ENCODE results near the gene CDK2.

Gene CDK2

GRCh38 chr12:55935738-55936151 lies 30.9 kb upstream of the CDK2 start:
- in situ Hi-C loops (cut with HindIII; ENCODE audit: low sequenced_read_pairs) = no loop called here

DNA sequence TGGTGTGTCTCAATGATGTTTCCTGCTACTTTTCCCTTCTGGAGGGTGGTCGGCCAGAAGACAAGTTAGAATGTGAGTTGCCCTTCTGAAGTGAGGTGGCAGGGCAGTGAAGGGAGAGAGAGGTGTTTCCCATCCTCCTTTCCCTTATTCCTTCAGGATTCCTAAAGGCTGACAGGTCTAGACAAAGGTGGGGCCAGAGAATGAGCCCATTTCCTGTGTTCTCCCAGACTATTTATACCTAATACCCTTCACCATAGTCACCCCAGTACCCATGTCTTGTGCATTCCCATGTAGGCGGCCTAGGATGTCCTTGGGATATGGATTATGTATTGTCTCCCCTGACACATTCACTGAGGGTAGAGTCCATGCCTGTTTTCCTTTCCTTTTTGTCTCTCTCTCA lies 28.6 kb upstream of the CDK2 start:
- in situ Hi-C loops (cut with HindIII; ENCODE audit: low sequenced_read_pairs) = no loop called here

DNA sequence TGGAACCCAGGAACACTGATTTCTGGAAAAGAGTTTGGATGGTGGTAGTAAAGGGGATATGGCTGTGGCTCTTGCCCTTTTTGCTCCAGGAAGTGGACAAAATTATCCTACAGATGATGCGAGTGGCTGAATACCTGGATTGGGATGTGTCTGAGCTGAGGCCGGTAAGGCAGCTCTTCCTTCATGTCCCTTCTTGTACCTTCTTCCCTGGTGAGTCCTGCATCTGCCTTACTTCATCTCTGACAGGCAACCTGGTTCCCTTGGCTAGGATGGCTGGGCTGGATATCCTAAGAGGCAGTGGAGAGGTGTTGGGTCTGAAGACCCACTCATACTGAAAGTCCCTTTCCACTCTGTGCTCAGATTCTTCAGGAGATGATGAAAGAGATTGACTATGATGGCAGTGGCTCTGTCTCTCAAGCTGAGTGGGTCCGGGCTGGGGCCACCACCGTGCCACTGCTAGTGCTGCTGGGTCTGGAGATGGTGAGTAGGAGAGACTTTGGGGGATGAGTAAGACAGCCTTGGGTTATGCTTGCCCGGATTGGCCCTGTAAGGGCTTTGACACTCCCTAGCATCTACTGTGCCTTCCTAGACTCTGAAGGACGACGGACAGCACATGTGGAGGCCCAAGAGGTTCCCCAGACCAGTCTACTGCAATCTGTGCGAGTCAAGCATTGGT lies 27.7 kb upstream of the CDK2 start:
- in situ Hi-C loops (cut with HindIII; ENCODE audit: low sequenced_read_pairs) = no loop called here

GRCh38 chr12:55940065-55940732 lies 26.4 kb upstream of the CDK2 start:
- in situ Hi-C loops (cut with HindIII; ENCODE audit: low sequenced_read_pairs) = no loop called here

DNA sequence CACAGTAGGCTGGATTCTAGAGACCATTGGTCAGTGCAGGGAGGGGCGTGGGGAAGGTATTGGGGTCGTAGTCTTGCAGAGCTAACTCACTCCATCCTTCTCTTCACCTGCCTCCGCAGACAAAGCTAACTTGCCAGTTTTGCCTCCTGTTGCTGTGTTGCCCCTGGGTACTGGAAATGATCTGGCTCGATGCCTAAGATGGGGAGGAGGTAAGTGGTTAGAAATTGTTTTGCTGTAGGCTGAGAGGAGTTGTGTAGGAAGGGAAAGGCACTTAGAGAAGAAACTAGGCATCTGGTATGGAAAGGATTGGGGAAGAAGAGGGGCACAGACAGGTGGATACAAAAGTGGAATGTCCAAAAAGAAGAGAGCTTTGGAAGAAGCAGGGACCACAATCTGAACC lies 24.6 kb upstream of the CDK2 start:
- in situ Hi-C loops (cut with HindIII; ENCODE audit: low sequenced_read_pairs) = no loop called here

DNA sequence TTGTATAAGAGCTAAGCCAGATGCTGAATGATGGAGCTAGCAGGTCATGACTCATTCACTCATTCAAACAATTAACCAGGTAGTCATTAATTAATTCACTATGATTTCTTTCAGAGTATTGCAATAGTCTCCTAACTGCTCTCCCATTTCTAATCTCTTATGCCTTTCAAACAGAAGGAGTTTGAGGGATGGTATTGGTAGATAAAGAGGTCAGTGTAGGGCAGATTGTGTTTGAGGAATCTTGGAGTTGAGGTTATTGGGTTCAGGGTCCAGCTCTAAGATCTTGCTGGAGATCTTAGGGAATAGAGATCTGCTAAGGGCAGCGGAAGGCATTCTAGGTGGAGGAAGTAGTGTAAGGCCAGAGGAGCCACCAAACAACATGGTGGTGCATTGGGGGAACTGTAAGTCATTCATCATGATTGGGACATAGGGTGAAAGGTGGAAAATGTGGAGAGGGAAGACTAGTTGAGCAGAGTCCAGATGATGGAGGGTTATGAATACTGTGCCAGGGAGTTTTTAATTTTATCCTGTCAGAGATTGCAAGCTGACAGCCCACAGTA lies 24.0 kb upstream of the CDK2 start:
- in situ Hi-C loops (cut with HindIII; ENCODE audit: low sequenced_read_pairs) = no loop called here

- in situ Hi-C loops (cut with HindIII; ENCODE audit: low sequenced_read_pairs) = no loop called here
These were observed 20.1 kb upstream of the CDK2 start for GRCh38 chr12:55946553-55946952.

DNA sequence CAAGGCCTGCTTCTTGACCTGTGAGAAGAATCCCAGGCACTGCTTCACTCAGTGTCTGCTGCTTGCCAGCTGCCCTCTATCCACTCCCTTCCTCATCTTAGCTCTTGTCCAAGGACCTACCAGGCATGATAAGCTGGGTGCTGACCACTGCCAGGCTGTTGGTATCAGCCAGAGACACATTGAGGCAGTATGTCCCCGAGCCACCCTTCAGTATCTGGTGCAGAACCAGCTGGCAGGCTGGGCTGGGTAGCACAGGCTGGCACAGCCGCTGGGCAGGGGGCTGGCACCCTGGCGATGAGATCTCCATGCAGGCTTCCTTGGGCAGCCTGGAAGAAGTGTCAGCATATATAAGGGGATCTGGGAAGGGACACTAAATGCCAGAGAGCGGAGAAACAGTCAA lies 11.3 kb upstream of the CDK2 start:
- in situ Hi-C loops (cut with HindIII; ENCODE audit: low sequenced_read_pairs) = loop anchor here (10.0 kb wide), 1 partner anchor 201 kb away; no protein-coding TSS in a partner anchor

DNA sequence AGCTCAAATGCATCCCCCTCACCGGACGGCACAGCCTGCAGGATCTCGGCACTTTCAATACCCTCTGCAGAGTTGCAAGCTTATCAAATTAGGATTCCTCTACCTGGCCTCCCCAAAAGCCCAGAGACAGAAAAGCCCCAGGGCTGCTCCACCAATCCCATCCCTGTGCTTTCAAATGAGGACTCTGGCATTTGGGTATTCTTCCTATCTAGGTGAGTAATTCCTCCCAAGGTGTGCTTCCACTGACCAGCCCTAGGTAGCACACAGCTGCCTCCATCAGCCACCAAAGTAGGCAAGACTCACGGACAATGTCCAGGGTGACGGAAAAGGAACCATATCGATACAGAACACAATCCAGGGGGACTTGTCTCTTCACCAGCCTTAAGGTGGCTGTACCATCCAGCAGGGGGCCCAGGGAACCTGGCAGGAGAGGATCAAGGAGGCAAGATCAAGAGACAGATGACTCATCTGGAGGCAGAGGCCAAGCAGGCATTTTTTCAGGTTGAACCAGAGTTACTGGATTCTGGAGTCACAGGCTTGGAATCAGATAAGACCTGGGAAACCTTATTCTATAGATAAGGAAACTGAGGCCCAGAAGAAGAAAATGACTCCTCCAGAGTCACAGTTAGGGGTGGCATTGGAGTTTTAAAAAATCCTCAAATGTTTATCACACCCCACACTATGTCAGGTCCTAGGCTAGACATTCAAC lies 10.7 kb upstream of the CDK2 start:
- in situ Hi-C loops (cut with HindIII; ENCODE audit: low sequenced_read_pairs) = loop anchor here (10.0 kb wide), 1 partner anchor 201 kb away; no protein-coding TSS in a partner anchor

DNA sequence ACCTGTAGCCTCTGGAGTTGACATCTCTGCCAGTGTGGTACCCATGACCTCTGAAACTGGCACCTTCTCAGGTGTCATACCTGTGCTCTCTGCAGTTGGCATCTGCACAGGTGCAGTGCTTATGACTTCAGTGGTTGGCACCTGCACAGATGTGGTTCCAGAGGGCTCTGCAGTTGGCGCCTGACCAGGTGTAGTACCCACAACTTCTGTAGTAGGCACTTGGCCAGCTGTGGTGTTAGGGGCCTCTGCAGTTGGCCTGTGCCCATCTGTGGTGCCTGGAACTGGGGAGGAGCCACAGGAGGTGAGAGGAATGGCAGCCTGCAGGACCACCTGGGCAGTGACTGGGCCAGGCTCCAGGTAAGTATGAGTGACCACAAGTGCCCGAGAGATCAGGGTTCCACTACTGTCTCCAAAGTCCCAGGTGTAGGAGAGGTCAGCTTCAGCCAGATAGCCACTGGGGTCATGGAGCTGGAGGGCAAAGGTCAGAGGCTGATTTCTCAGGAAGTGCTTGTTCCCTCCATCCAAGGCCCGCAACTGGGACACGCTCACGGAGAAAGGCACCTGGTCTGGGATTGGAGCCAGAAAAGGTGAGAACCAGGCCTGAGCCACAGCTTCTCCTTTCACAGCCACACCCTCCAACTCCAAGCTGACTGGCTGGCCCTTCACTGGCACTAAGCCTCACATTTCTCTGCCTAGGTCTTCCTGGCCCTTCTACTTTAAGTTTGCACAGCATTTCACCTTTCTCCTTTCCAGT lies 9.3 kb upstream of the CDK2 start:
- in situ Hi-C loops (cut with HindIII; ENCODE audit: low sequenced_read_pairs) = loop anchor here (10.0 kb wide), 1 partner anchor 202 kb away; no protein-coding TSS in a partner anchor

- in situ Hi-C loops (cut with HindIII; ENCODE audit: low sequenced_read_pairs) = no loop called here
These were observed 2.9 kb upstream of the CDK2 start for GRCh38 chr12:55963760-55964159.

DNA sequence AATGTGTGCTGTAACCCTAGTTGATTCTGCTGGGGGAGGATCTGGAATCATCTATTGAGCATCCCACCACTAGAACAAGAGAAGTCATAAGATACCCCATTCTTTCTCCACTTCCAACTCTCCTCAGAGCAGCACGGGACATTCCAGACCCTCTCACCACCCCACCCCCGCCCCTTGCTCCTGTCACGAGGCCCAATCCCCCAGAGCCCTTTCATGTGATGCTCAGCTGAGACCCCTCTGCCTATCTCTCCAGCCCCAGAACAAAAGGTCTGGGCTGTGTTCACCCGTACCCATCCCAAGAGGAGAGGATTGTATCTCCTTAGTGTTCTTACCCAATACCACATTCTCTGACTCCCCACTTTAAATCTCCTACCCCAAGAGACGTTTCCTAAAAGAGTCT lies 1.4 kb upstream of the CDK2 start:
- in situ Hi-C loops (cut with HindIII; ENCODE audit: low sequenced_read_pairs) = no loop called here

DNA sequence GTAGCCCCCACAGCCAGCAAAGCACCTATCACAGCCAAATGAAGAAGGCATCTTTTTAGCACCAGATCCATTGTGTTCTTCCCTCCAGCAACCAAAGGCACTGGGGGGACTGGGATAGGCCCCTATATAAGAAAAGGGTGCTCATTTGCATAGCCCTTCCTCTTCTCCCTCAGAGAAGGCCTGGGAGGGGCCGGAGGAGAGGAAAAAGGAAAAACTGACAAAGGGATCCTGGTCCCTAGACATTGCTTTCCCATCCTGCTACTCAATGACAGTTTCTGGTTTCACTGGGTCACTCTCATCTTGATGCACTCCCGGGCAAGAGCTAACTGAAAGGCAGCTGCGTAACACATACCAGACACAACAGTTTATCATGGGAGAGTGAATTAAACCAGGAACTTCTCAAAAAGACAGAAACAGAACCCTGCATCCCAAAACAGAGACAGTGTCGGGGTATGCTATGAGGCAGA lies 656 bp upstream of the CDK2 start, which contains the start of gene PMEL:
Gene PMEL, minus strand, starts transcription at position 102 of the 467 bp plus-strand sequence. Its CDS starts 31 bp downstream, at position 71.
- in situ Hi-C loops (cut with HindIII; ENCODE audit: low sequenced_read_pairs) = no loop called here

DNA sequence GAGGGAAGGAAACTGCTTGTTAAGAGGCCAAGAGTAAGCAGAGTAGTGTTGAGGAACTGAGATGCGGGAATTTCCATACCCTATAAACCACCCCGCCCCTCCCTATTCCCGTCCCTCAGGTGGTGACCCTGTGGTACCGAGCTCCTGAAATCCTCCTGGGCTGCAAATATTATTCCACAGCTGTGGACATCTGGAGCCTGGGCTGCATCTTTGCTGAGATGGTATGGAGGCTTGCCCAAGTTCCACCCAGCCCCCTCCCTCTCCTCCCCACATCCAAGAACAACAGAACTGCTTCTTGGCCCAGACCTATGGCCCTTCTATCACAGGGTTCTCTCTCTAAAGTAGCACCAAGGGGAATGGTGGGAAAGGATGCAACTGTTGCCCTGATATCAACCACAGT lies 2.7 kb downstream of the CDK2 start:
- in situ Hi-C loops (cut with HindIII; ENCODE audit: low sequenced_read_pairs) = no loop called here

- in situ Hi-C loops (cut with HindIII; ENCODE audit: low sequenced_read_pairs) = loop anchor here (10.0 kb wide), 1 partner anchor 64 kb away; no protein-coding TSS in a partner anchor
These were observed 4.1 kb downstream of the CDK2 start for GRCh38 chr12:55970775-55971174.

- in situ Hi-C loops (cut with HindIII; ENCODE audit: low sequenced_read_pairs) = loop anchor here (10.0 kb wide), 1 partner anchor 63 kb away; no protein-coding TSS in a partner anchor
These were observed 5.4 kb downstream of the CDK2 start for GRCh38 chr12:55972042-55972441.

- in situ Hi-C loops (cut with HindIII; ENCODE audit: low sequenced_read_pairs) = loop anchor here (10.0 kb wide), 1 partner anchor 62 kb away; no protein-coding TSS in a partner anchor
These were observed 5.8 kb downstream of the CDK2 start for GRCh38 chr12:55972456-55972855.

- in situ Hi-C loops (cut with HindIII; ENCODE audit: low sequenced_read_pairs) = loop anchor here (10.0 kb wide), 1 partner anchor 62 kb away; no protein-coding TSS in a partner anchor
These were observed 6.4 kb downstream of the CDK2 start for GRCh38 chr12:55972911-55973598.

GRCh38 chr12:55973599-55974307 lies 7.1 kb downstream of the CDK2 start, which contains the start of gene RAB5B:
Gene RAB5B, plus strand, starts transcription at chr12:55974078. Its CDS starts 12,883 bp downstream, at chr12:55986961.
- in situ Hi-C loops (cut with HindIII; ENCODE audit: low sequenced_read_pairs) = loop anchor here (10.0 kb wide), 1 partner anchor 61 kb away; no protein-coding TSS in a partner anchor

Data from endothelial cell of hepatic sinusoid (primary cell).